Measurements from ENCODE around the gene CDH23. TPM values are rescaled to one million over a fixed set of nuclear protein-coding genes. Genes with fewer than 3 reads are reported as not detected.

The CDH23 gene
- total RNA-seq, 1 experiment from 2014 or later = 7.8 TPM

GRCh38 chr10:71755179-71755879, 358.6 kb downstream of the CDH23 start:
- Histone ChIP-seq H3K27ac (no peak overlapping the region), H3K9me3 (ENCODE audit: insufficient read depth, low read depth) (no peaks in the 10 kb centered on the region), H3K9me2 (ENCODE audit: insufficient read depth) (no peaks in the 10 kb centered on the region), H3K79me2 (ENCODE audit: low read depth) (no peaks in the 10 kb centered on the region), H3K4me1 (replicated peaks; ENCODE audit: insufficient read depth) (peaks cover 9% of the 10 kb centered on the region; the same call in 1 of the 2 replicates), H2AFZ (no peak overlapping the region), H3K4me2 (no peak overlapping the region), H3K36me3 (ENCODE audit: low read depth) (no peaks in the 10 kb centered on the region), H4K20me1 (ENCODE audit: insufficient read depth) (no peaks in the 10 kb centered on the region), H3K4me3 (no peak overlapping the region), H3K27me3 (ENCODE audit: insufficient read depth, low read depth) (no peaks in the 10 kb centered on the region), H3F3A (ENCODE audit: insufficient read depth, low read depth) (peaks cover 6% of the 10 kb centered on the region; the same call in 1 of the 2 replicates)
- no peak for DNase-seq
- TF ChIP-seq CTCF (conservative IDR thresholded peaks at IDR 0.05) (no peak), EZH2 (IDR thresholded peaks at IDR 0.05; ENCODE audit: low read depth) (no peak)
- no TSS peak for BruUV-seq (replicated peaks)
- ChIA-PET POLR2A (ENCODE audit: unreplicated experiment) (interaction anchor here (0.6 kb wide), 1 partner anchor 162 kb away, joined by 3 read pairs; no protein-coding TSS in a partner anchor), CTCF (no interaction called here)
- intact Hi-C loops (cut with micrococcal nuclease; ENCODE audit: unreplicated experiment) = no loop called here

GRCh38 chr10:71756311-71757191, 359.8 kb downstream of the CDH23 start:
- no peak overlapping the region for H3K27ac ChIP-seq
- intact Hi-C loops (cut with micrococcal nuclease; ENCODE audit: unreplicated experiment) = no loop called here

GRCh38 chr10:71757399-71757922, 360.7 kb downstream of the CDH23 start:
- H3K4me2 ChIP-seq = no peak overlapping the region
- no peaks in the 10 kb centered on the region for H4K20me1 ChIP-seq (ENCODE audit: insufficient read depth)
- CTCF ChIA-PET = interaction anchor here (1.0 kb wide), 1 partner anchor 9 kb away, joined by 3 read pairs; no protein-coding TSS in a partner anchor
- H3K9me2 ChIP-seq (ENCODE audit: insufficient read depth) = no peaks in the 10 kb centered on the region
- DNase-seq = no peak
- no peaks in the 10 kb centered on the region for H3K79me2 ChIP-seq (ENCODE audit: low read depth)
- no peak overlapping the region for H2AFZ ChIP-seq
- H3K4me3 ChIP-seq = no peak overlapping the region
- intact Hi-C loops (cut with micrococcal nuclease; ENCODE audit: unreplicated experiment) = no loop called here
- H3K9me3 ChIP-seq (ENCODE audit: insufficient read depth, low read depth) = no peaks in the 10 kb centered on the region
- no peaks in the 10 kb centered on the region for H3K36me3 ChIP-seq (ENCODE audit: low read depth)
- TF ChIP-seq CTCF (conservative IDR thresholded peaks at IDR 0.05) = no peak
- TF ChIP-seq EZH2 (IDR thresholded peaks at IDR 0.05; ENCODE audit: low read depth) = no peak
- H3K27ac ChIP-seq = no peak overlapping the region
- peaks cover 27% of the 10 kb centered on the region for H3K4me1 ChIP-seq (replicated peaks; ENCODE audit: insufficient read depth)
- BruUV-seq (replicated peaks) = no TSS peak
- peaks cover 9% of the 10 kb centered on the region; the same call in 1 of the 2 replicates for H3F3A ChIP-seq (ENCODE audit: insufficient read depth, low read depth)
- no peaks in the 10 kb centered on the region for H3K27me3 ChIP-seq (ENCODE audit: insufficient read depth, low read depth)
- POLR2A ChIA-PET (ENCODE audit: unreplicated experiment) = no interaction called here

More at GRCh38 chr10:71756311-71757191, 359.8 kb downstream of the CDH23 start:
- peaks cover 9% of the 10 kb centered on the region; the same call in 1 of the 2 replicates for H3F3A ChIP-seq (ENCODE audit: insufficient read depth, low read depth)
- H3K27me3 ChIP-seq (ENCODE audit: insufficient read depth, low read depth) = no peaks in the 10 kb centered on the region
- H3K9me3 ChIP-seq (ENCODE audit: insufficient read depth, low read depth) = no peaks in the 10 kb centered on the region
- no TSS peak for BruUV-seq (replicated peaks)
- H3K36me3 ChIP-seq (ENCODE audit: low read depth) = no peaks in the 10 kb centered on the region
- CTCF ChIA-PET = no interaction called here
- DNase-seq = no peak
- peaks cover 20% of the 10 kb centered on the region; the same call in 1 of the 2 replicates for H3K4me1 ChIP-seq (replicated peaks; ENCODE audit: insufficient read depth)
- no peaks in the 10 kb centered on the region for H4K20me1 ChIP-seq (ENCODE audit: insufficient read depth)
- no peak for TF ChIP-seq EZH2 (IDR thresholded peaks at IDR 0.05; ENCODE audit: low read depth)
- H3K4me2 ChIP-seq = no peak overlapping the region
- no peak overlapping the region for H2AFZ ChIP-seq
- no peak overlapping the region for H3K4me3 ChIP-seq
- H3K9me2 ChIP-seq (ENCODE audit: insufficient read depth) = no peaks in the 10 kb centered on the region
- H3K79me2 ChIP-seq (ENCODE audit: low read depth) = no peaks in the 10 kb centered on the region
- POLR2A ChIA-PET (ENCODE audit: unreplicated experiment) = no interaction called here
